ENCODE data around the gene LRRFIP2.

DNA sequence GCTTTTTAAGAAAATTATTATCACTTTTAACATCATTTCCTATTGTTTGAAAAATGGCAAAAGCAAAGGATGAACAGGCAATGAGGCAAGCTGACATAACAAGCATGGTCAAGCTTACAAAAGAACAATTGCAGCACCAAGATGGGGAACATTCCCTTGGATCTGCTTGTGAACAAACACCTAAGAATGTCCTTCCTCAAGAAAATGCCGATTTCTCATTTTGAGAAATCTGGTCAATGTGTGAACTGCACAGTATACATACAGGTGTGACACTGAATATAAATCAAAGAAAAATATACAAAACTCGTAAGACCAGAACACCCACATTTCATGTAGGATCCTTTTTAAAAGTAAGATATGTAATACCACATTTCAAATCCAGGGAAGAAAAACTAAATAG, 58.9 kb downstream of the LRRFIP2 start:
- TF ChIP-seq, protein P1, sequence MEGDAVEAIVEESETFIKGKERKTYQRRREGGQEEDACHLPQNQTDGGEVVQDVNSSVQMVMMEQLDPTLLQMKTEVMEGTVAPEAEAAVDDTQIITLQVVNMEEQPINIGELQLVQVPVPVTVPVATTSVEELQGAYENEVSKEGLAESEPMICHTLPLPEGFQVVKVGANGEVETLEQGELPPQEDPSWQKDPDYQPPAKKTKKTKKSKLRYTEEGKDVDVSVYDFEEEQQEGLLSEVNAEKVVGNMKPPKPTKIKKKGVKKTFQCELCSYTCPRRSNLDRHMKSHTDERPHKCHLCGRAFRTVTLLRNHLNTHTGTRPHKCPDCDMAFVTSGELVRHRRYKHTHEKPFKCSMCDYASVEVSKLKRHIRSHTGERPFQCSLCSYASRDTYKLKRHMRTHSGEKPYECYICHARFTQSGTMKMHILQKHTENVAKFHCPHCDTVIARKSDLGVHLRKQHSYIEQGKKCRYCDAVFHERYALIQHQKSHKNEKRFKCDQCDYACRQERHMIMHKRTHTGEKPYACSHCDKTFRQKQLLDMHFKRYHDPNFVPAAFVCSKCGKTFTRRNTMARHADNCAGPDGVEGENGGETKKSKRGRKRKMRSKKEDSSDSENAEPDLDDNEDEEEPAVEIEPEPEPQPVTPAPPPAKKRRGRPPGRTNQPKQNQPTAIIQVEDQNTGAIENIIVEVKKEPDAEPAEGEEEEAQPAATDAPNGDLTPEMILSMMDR (IDR thresholded peaks at IDR 0.05): no peak
- TF ChIP-seq POLR2A (IDR thresholded peaks at IDR 0.05): no peak

Measured in lower leg skin (tissue), 3 donors.